GM13976 (cell line): ENCODE data around the gene BRD9.

ENCODE experiments used
- DNase-seq: peaks from one replicate; pipeline ENCODE4 v3.0.0; 2012; ENCODE audit warnings: low spot score
- in situ Hi-C: fragments of 300-500 bp; cut with MboI; formaldehyde crosslinking; loops from one replicate; pipeline ENCODE4 v1.12.0; 2022; ENCODE audit warnings: low sequenced_read_pairs, mixed read lengths, inconsistent platforms; ENCODE audit not compliant: unreplicated experiment
- TF ChIP-seq, protein P1 (sequence below): IDR thresholded peaks from 2 replicates; pipeline ENCODE4 v1.5.1; 2012; ENCODE audit warnings: borderline replicate concordance, mild to moderate bottlenecking; ENCODE audit not compliant: insufficient read depth; ENCODE audit errors: extremely low read depth, missing control alignments, control extremely low read depth

Gene BRD9

DNA sequence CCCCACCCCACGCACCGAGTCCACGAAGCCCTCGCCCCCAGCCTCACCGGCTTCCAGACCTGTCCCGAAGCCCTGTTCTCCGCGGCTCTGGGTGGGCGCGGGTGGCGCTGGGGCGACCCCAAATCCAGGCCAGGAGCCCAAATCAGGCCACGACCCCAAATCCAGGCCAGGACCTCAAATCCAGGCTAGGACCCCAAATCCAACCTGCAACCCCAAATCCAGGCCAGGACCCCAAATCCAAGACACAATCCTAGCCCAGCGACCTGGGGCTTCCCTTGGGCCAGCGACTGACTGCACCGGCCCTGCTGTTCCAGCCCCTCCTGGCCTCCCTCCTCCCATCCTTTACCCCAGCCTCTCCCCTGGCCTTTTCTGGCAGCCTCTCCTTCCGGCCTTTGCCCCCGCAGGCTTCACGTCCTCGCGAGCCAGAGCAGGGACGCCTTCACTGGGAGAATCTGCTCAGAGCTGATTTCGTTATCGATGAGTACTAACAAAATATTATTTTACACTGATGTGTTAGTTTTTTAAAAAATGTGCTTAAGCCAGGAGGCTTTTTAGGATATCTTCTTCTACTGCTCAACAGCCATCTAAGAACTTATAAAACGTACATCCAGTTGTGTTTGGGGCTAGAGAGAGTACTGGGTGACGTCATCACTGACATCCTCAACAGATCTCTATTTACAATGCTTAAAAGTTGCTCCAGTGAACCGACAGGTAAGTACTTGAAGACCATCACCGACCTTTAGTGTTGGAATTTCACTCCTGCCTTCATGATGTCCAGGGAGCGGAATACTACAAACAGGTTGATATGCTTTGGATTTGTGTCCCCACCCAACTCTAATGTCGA, 34.8 kb upstream of the BRD9 start:
- no peak for DNase-seq
- TF ChIP-seq, protein P1, sequence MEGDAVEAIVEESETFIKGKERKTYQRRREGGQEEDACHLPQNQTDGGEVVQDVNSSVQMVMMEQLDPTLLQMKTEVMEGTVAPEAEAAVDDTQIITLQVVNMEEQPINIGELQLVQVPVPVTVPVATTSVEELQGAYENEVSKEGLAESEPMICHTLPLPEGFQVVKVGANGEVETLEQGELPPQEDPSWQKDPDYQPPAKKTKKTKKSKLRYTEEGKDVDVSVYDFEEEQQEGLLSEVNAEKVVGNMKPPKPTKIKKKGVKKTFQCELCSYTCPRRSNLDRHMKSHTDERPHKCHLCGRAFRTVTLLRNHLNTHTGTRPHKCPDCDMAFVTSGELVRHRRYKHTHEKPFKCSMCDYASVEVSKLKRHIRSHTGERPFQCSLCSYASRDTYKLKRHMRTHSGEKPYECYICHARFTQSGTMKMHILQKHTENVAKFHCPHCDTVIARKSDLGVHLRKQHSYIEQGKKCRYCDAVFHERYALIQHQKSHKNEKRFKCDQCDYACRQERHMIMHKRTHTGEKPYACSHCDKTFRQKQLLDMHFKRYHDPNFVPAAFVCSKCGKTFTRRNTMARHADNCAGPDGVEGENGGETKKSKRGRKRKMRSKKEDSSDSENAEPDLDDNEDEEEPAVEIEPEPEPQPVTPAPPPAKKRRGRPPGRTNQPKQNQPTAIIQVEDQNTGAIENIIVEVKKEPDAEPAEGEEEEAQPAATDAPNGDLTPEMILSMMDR, result no peak
- in situ Hi-C loops, result no loop called here

DNA sequence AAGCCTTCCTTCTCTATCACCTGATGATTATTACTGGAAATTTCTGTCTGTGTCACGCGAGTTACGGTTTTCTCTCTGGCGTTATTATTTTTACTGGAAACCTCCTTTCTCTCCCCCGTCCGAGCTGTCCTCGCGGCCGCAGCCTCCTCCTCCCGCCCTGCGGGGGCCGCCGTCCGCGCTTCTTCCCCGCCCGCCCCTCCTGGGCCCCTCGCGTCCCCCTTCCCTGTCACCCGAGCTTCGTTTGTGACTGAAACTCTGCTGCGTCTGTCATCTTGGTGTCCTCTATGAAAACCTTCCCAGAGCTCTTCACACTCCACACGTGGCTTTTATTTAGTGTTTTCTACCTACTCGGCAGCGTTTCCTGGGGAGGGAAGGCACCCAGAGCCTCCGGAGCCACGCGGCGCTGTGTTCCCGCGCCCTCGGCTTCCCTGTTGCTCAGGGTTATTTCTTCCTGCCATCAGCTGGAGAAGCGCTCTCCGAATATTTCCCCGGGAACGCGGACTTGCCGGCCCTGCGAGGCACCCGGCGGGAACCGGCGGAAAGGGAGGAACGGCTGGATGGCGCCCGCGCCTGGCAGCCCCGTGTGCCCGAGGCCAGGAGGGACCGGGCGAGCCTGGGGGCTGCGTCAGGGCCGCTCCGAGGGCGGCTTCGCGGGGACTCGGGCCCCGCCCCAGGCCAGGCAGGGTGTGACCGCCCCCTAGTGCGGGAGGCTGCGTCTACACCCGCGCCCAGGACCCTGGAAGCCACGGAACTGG, 34.0 kb upstream of the BRD9 start:
- TF ChIP-seq, protein P1, result peak; percentile 24
- DNase-seq, result peak; percentile 74
- in situ Hi-C loops, result no loop called here

DNA sequence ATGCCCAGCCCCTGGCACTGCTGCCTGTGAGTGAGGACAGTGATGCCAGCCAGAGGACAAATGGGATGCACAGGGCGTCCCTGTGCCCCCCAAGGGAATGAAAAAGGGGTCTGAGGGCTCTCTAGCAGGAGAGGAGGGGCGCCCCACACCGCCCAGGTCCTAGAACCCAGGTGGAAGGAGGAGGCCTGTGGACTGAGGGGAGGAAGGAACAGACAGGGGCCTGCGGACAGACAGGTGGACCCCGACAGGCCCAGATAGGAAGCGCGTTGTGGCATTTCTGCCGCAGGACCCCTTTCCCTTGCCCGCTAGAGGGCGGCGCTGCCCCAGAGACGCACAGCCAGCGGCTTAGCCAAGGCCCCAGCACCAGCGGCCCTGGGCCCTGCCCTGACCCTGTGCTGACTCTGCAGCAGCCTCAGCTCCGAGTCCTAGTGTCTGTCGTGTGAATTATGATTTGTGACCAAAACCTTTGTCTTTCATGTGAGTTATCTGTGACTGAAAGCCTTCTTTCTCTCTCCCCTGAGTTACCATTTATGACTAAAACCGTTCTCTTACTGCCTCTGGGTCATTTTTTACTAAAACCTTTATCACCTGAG, 30.8 kb upstream of the BRD9 start:
- TF ChIP-seq, protein P1, result peak; percentile 90
- in situ Hi-C loops, result no loop called here
- DNase-seq, result peak; percentile 90

DNA sequence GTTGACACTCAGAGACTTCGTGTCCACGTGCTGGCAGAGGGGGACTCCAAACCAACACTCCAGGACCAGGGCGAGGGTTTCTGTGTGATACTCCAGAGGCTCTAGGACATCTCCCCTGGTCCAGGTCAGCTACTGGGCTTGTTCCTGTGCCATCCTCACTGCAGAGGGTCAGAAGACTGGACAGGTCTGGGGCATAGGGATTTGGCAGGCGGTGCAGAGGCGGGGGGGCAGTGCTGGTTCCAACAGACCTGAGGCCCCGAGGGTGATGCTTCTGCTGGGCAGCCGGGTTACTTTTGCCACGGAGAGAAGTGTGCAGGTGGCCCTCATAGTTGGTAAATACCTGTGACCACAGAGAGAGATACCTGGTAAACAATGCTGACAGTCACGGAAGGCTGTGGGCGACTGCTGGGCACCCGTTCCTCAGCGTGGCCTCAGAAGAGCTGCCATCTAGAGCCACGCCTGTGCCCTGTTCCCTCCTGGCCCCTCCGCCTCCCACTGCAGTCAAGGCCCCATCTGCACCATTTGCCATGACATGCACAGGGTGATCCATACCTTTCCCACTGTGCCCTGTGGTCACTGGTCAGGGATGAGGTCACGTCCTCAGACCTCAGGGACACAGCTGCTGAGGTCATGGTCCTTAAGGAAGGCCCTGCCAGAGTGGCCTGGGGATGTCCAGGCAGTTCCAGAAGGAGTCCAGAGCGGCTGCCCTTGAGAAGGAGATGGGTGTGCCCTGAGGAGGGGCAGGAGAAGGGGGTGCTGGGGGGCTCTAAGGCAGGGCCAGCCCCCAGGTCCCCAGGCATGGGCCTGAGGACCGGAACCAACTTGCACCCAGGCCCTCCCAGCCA, 30.1 kb upstream of the BRD9 start:
- TF ChIP-seq, protein P1, result no peak
- in situ Hi-C loops, result no loop called here
- no peak for DNase-seq

DNA sequence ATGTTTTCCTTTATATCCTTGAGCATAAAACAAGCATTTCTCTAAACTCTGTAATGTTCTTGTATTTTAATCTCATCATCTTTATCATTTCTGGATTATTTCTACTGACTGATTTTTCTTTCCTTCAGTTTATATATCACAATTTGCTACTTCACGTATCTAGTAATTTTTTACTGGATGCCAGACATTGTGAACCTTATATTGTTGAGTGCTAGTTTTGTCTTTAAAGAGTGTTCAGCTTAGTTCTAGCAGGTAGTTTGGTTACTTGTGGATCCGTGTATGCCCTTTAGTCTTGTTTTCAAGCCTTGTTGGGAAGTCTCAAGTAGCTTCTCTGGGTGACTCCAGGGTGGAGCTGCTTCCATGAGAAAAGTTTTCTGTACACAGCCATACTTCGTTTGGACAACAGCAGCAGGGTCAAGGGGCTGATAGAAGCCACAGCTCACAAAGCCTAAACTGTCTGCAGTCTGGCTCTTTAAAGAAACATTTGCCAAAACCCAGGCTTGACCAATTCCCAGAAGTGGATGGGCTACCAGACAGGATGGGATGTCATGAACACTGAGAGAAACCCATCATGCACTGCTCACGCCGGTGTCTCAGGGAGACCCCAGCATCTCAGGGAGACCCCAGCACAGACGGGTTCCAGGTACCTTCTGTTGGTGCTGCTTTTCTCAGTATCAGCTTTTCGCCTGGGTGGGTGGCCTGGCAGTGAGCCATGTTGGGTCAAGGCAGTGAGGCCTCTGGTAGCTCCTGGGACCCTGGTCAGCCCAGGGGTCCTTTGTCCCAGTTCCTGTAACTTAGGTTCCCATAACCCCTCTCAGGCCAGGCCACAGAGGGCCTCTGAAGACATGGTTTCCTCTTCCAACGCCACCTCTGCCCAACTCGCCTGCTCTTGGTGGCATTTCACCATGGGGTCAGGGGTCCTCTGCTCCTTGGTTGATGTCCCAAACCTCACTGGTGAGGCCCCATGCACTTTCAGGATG, 29.1 kb upstream of the BRD9 start:
- in situ Hi-C loops, result no loop called here

More for the DNA sequence above, 29.1 kb upstream of the BRD9 start:
- DNase-seq, result no peak
- TF ChIP-seq, protein P1, result no peak
